ENCODE results near the gene CABLES1.

GRCh38 chr18:23307567-23308295, 172.4 kb downstream of the CABLES1 start:
- TF ChIP-seq CTCF (IDR thresholded peaks at IDR 0.05) (no peak), POLR2A (IDR thresholded peaks at IDR 0.05) (no peak)

Measured in testis (tissue), 2 donors.